HepG2 (cell line): ENCODE data around the gene VAMP2. TPM values are rescaled to one million over a fixed set of nuclear protein-coding genes. Genes with fewer than 3 reads are reported as not detected.

ENCODE experiments used
- CENPX ChIP-seq: sonication (generic); formaldehyde crosslinking; IDR thresholded peaks from 2 replicates; pipeline ENCODE4 v1.9.0; 2021; ENCODE audit warnings: mild to moderate bottlenecking, missing genetic modification reagents, moderate library complexity
- DMAP1 ChIP-seq: IDR thresholded peaks from 2 replicates; pipeline ENCODE4 v1.6.1; 2016
- FOXC1 ChIP-seq: sonication (generic); formaldehyde crosslinking; IDR thresholded peaks from 2 replicates; pipeline ENCODE4 v1.8.0; 2022; ENCODE audit warnings: mild to moderate bottlenecking, missing genetic modification reagents, borderline replicate concordance
- NCOA5 ChIP-seq: sonication (generic); formaldehyde crosslinking; IDR thresholded peaks from 2 replicates; pipeline ENCODE4 v1.4.0; 2020; ENCODE audit warnings: missing genetic modification reagents
- TCF7L2 ChIP-seq: IDR thresholded peaks from 2 replicates; pipeline ENCODE4 v1.6.1; 2011; ENCODE audit warnings: mild to moderate bottlenecking, low read depth, low read length, moderate library complexity
- ZBTB1 ChIP-seq: sonication (generic); formaldehyde crosslinking; IDR thresholded peaks from 2 replicates; pipeline ENCODE4 v1.4.0; 2020; ENCODE audit warnings: missing genetic modification reagents, borderline replicate concordance
- ZNF12 ChIP-seq: sonication (generic); formaldehyde crosslinking; IDR thresholded peaks from 2 replicates; pipeline ENCODE4 v1.5.0; 2020; ENCODE audit warnings: missing genetic modification reagents
- ZNF124 ChIP-seq: sonication (generic); formaldehyde crosslinking; IDR thresholded peaks from 2 replicates; pipeline ENCODE4 v1.4.0; 2020; ENCODE audit warnings: missing genetic modification reagents
- ZNF260 ChIP-seq: sonication (generic); formaldehyde crosslinking; IDR thresholded peaks from 2 replicates; pipeline ENCODE4 v1.4.0; 2020; ENCODE audit warnings: missing genetic modification reagents, low read depth, mild to moderate bottlenecking, borderline replicate concordance
- ZNF362 ChIP-seq: sonication (generic); formaldehyde crosslinking; IDR thresholded peaks from 2 replicates; pipeline ENCODE4 v1.4.0; 2020; ENCODE audit warnings: missing genetic modification reagents, mild to moderate bottlenecking, borderline replicate concordance
- ZNF709 ChIP-seq: sonication (generic); formaldehyde crosslinking; IDR thresholded peaks from 2 replicates; pipeline ENCODE4 v1.5.0; 2020; ENCODE audit warnings: mild to moderate bottlenecking, missing genetic modification reagents
- ZNF816 ChIP-seq: sonication (generic); formaldehyde crosslinking; IDR thresholded peaks from 2 replicates; pipeline ENCODE4 v1.8.0; 2022; ENCODE audit warnings: missing genetic modification reagents, mild to moderate bottlenecking, borderline replicate concordance
- polyA plus RNA-seq, 8 experiments: library from polyadenylated mRNA; depleted of rRNA in 3 of 8; stranded (reverse) in 7 of 8; unstranded in 1 of 8; fragments of >200 nt; fragmentation: Illumina TruSeq in 4 of 8; extraction: Trizol in 4 of 8; gene quantifications; 2 replicates each; pipeline versions ENCODE4 v1.2.1 to v1.2.3, GENCODE V29; 2011 to 2016; ENCODE audit warnings: low read depth in 4 of 8, missing spikeins in 1 of 8, mixed read lengths in 1 of 8; ENCODE audit not compliant: insufficient read depth in 1 of 8
- total RNA-seq, 5 experiments: library from RNA; depleted of rRNA; stranded (reverse); fragments of >200 nt; fragmentation: Illumina TruSeq; extraction: Trizol; gene quantifications; 2 replicates each; pipeline ENCODE4 v1.2.3, GENCODE V29; 2016; ENCODE audit warnings: low read depth in 1 of 5
- TF ChIP-seq, protein P1 (sequence below): sonication (generic); formaldehyde crosslinking; IDR thresholded peaks from 2 replicates; pipeline ENCODE4 v1.5.0; 2020; ENCODE audit warnings: missing genetic modification reagents
- TF ChIP-seq, protein P2 (sequence below): sonication (generic); formaldehyde crosslinking; IDR thresholded peaks from 2 replicates; pipeline ENCODE4 v1.4.0; 2020; ENCODE audit warnings: missing genetic modification reagents
- TF ChIP-seq, protein P3 (sequence below), 2 experiments: sonication (generic) in 1 of 2; formaldehyde crosslinking in 1 of 2; IDR thresholded peaks; 2 replicates each; pipeline versions ENCODE4 v1.4.0 to v1.6.1; 2016 to 2020; ENCODE audit warnings: borderline replicate concordance in 1 of 2, low read depth in 1 of 2, mild to moderate bottlenecking in 1 of 2, missing genetic modification reagents in 1 of 2
- TF ChIP-seq, protein P4 (sequence below): sonication (generic); formaldehyde crosslinking; IDR thresholded peaks from 2 replicates; pipeline ENCODE4 v1.9.0; 2022; ENCODE audit warnings: missing genetic modification reagents, mild to moderate bottlenecking, borderline replicate concordance

Gene VAMP2
- total and polyA plus RNA-seq, 2 of the 13 experiments (the other 11 are each of a cell fraction or from before 2014, with no cell fraction given): 3.9 to 17.2 TPM

DNA sequence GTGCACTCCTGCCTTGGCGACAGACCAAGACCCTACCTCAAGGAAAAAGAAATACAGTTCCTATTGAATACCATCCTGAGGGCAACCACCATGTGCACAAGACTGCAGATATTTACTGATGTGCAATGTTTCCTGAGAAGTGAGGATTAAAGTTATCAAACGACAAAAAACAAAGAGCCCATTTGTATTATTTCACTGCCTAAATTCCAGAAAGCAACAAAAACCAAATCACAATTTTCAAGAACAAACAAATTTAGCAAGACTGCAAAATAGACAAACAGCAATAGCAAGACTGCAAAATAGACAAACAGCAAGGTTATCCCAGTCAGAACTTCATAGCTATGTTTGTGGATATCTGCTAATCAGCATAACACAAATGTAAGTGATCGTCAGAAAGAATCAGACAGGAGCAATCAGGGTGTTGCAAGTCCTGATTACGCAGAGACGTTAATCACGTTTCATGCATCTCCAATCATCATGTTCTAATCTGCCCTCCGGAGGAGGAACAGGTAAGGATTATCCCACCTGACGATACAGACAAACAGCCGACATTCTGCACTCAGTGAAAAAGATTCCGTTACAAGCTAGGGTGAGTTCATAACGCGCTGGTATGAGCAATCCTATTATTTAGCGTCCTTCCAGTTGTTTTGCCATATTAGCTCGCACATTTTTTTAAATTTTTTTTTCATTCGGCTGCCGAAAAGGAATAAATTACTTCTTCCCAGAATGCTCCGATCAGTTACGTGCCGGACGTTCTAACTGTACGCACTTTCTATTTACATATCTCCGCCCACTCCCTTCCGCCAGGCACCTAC lies 10.5 kb upstream of the VAMP2 start (continued):
- peak; percentile 91; the same call in 1 of the 2 replicates for TF ChIP-seq ZBTB1 (CRISPR knock-in tag)
- TF ChIP-seq, protein P1, sequence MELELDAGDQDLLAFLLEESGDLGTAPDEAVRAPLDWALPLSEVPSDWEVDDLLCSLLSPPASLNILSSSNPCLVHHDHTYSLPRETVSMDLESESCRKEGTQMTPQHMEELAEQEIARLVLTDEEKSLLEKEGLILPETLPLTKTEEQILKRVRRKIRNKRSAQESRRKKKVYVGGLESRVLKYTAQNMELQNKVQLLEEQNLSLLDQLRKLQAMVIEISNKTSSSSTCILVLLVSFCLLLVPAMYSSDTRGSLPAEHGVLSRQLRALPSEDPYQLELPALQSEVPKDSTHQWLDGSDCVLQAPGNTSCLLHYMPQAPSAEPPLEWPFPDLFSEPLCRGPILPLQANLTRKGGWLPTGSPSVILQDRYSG: peak; percentile 96
- TF ChIP-seq ZNF12 (CRISPR knock-in tag): peak; percentile 80; the same call in 1 of the 2 replicates
- 0 out of 2 replicates have a peak, but pooled peaks have one; percentile 20 for TF ChIP-seq ZNF260 (CRISPR knock-in tag)
- TF ChIP-seq, protein P2, sequence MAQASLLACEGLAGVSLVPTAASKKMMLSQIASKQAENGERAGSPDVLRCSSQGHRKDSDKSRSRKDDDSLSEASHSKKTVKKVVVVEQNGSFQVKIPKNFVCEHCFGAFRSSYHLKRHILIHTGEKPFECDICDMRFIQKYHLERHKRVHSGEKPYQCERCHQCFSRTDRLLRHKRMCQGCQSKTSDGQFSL: peak; percentile 84
- TF ChIP-seq FOXC1: peak; percentile 38; the same call in 1 of the 2 replicates
- no peak; the same call in 1 of the 2 replicates for TF ChIP-seq ZNF362 (CRISPR knock-in tag)
- TF ChIP-seq, protein P3, sequence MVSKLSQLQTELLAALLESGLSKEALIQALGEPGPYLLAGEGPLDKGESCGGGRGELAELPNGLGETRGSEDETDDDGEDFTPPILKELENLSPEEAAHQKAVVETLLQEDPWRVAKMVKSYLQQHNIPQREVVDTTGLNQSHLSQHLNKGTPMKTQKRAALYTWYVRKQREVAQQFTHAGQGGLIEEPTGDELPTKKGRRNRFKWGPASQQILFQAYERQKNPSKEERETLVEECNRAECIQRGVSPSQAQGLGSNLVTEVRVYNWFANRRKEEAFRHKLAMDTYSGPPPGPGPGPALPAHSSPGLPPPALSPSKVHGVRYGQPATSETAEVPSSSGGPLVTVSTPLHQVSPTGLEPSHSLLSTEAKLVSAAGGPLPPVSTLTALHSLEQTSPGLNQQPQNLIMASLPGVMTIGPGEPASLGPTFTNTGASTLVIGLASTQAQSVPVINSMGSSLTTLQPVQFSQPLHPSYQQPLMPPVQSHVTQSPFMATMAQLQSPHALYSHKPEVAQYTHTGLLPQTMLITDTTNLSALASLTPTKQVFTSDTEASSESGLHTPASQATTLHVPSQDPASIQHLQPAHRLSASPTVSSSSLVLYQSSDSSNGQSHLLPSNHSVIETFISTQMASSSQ (IDR thresholded peaks at IDR 0.05; ENCODE audit: low read depth): no peak; the same call in 1 of the 2 replicates
- TF ChIP-seq, protein P3 (CRISPR knock-in tag; IDR thresholded peaks at IDR 0.05; ENCODE audit: borderline replicate concordance): peak; percentile 74; the same call in 1 of the 2 replicates
- no peak; the same call in 1 of the 2 replicates for TF ChIP-seq ZNF816
- peak; percentile 98; the same call in 1 of the 2 replicates for TF ChIP-seq NCOA5 (CRISPR knock-in tag)
- peak; percentile 85 for TF ChIP-seq DMAP1 (CRISPR knock-in tag)
- TF ChIP-seq TCF7L2: no peak
- peak; percentile 82; the same call in 1 of the 2 replicates for TF ChIP-seq ZNF709 (CRISPR knock-in tag)
- no peak for TF ChIP-seq CENPX (CRISPR knock-in tag)
- peak; percentile 92; the same call in 1 of the 2 replicates for TF ChIP-seq ZNF124 (CRISPR knock-in tag)
- TF ChIP-seq, protein P4, sequence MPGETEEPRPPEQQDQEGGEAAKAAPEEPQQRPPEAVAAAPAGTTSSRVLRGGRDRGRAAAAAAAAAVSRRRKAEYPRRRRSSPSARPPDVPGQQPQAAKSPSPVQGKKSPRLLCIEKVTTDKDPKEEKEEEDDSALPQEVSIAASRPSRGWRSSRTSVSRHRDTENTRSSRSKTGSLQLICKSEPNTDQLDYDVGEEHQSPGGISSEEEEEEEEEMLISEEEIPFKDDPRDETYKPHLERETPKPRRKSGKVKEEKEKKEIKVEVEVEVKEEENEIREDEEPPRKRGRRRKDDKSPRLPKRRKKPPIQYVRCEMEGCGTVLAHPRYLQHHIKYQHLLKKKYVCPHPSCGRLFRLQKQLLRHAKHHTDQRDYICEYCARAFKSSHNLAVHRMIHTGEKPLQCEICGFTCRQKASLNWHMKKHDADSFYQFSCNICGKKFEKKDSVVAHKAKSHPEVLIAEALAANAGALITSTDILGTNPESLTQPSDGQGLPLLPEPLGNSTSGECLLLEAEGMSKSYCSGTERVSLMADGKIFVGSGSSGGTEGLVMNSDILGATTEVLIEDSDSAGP (CRISPR knock-in tag): no peak; the same call in 1 of the 2 replicates
